ENCODE results near the gene FOSL1. TPM values are rescaled to one million over a fixed set of nuclear protein-coding genes. Genes with fewer than 3 reads are reported as not detected.
A peak's percentile ranks its signal among the peaks of the same experiment; 100 is the strongest.

Gene FOSL1
- total RNA-seq, 1 experiment from 2014 or later = 125 TPM

- TF ChIP-seq POLR2A (IDR thresholded peaks at IDR 0.05; ENCODE audit: borderline replicate concordance, extremely low read depth, insufficient read depth, insufficient read length) (no peak), EGR1 (IDR thresholded peaks at IDR 0.05; ENCODE audit: low read depth) (no peak), ATF3 (IDR thresholded peaks at IDR 0.05) (no peak)
Measured at GRCh38 chr11:65879617-65880016, 20.6 kb downstream of the FOSL1 start, which contains the start of gene CTSW (continued).

- BruUV-seq (replicated peaks) = TSS peak; percentile 64
- RAD21 ChIA-PET (ENCODE audit: low non-redundant PET in 1 of 2, low total read pairs in 2 of 2, uncharacterized antibody in 2 of 2, unreplicated experiment in 2 of 2) = interaction anchor here in 1 of 2 experiments (0.5 kb wide), 1 partner anchor 104 kb away, joined by 3 read pairs; no protein-coding TSS in a partner anchor
- peak overlapping the region; percentile 55 for H3K27ac ChIP-seq (ENCODE audit: low read depth, low read length)
Measured at GRCh38 chr11:65873318-65874156, 26.7 kb downstream of the FOSL1 start.

More at GRCh38 chr11:65873318-65874156, 26.7 kb downstream of the FOSL1 start:
- peak overlapping the region; percentile 52 to 55 for H3K4me3 ChIP-seq (replicated peaks in 1 of 2; ENCODE audit: low read depth in 1 of 2, low read length in 2 of 2)
- TF ChIP-seq CTCF (IDR thresholded peaks at IDR 0.05 in 2 of 3, conservative IDR thresholded peaks at IDR 0.05 in 1 of 3; ENCODE audit: borderline replicate concordance in 1 of 3, insufficient read depth in 1 of 3, low read depth in 2 of 3, low read length in 2 of 3) = no peak
- TF ChIP-seq RAD21 (IDR thresholded peaks at IDR 0.05; ENCODE audit: low read depth) = no peak
- TF ChIP-seq ZFX (IDR thresholded peaks at IDR 0.05) = no peak
- TF ChIP-seq MAX (IDR thresholded peaks at IDR 0.05) = peak; percentile 88
- TF ChIP-seq SRF (IDR thresholded peaks at IDR 0.05; ENCODE audit: low read depth) = no peak
- TF ChIP-seq SP1 (IDR thresholded peaks at IDR 0.05; ENCODE audit: low read depth) = peak; percentile 75
- TF ChIP-seq EGR1 (IDR thresholded peaks at IDR 0.05; ENCODE audit: low read depth) = peak; percentile 84
- peak; percentile 79 for TF ChIP-seq POLR2AphosphoS5 (IDR thresholded peaks at IDR 0.05; ENCODE audit: low read depth, low read length)
- no peak for TF ChIP-seq FOSL1 (IDR thresholded peaks at IDR 0.05; ENCODE audit: low read depth)
- TF ChIP-seq SIN3A (IDR thresholded peaks at IDR 0.05; ENCODE audit: low read depth) = peak; percentile 48; the same call in 1 of the 2 replicates
- TF ChIP-seq ATF3 (IDR thresholded peaks at IDR 0.05) = no peak
- ChIA-PET CTCF (interaction anchor here (0.8 to 1.8 kb wide), 4 partner anchors 11 to 172 kb away, joined by 3 to 21 read pairs (median 10); partner anchors contain the start of genes FIBP and MUS81), POLR2A (interaction anchor here (1.0 to 1.7 kb wide), 4 partner anchors 11 to 18 kb away, joined by 3 to 6 read pairs (median 5); partner anchors contain the start of genes CCDC85B, CFL1 and FIBP)
- H3K36me3 ChIP-seq (ENCODE audit: control insufficient read depth in 1 of 2, insufficient read depth in 2 of 2, low read length in 2 of 2) = no peaks in the 10 kb centered on the region
- H3K9me2 ChIP-seq (ENCODE audit: insufficient read depth) = no peaks in the 10 kb centered on the region
- H3K4me1 ChIP-seq (ENCODE audit: control insufficient read depth in 1 of 2, insufficient read depth in 2 of 2, low read length in 2 of 2) = peaks cover 10 to 13% of the 10 kb centered on the region in 2 experiments; a peak in 3 of 4 replicates
- intact Hi-C loops (cut with micrococcal nuclease) = loop anchor here (5.0 kb wide), 1 partner anchor 161 kb away; the partner anchor contains the start of gene KAT5
- H4K20me1 ChIP-seq (ENCODE audit: insufficient read depth) = no peaks in the 10 kb centered on the region
- H3K4me2 ChIP-seq (ENCODE audit: low read length) = peak overlapping the region; percentile 81
- ATAC-seq (peak; percentile 90), DNase-seq (ENCODE audit: low read depth, low spot score) (peak; percentile 83)
- H3K9me3 ChIP-seq (ENCODE audit: control insufficient read depth in 1 of 2, insufficient read depth in 1 of 2, low read depth in 1 of 2, low read length in 2 of 2) = no peaks in the 10 kb centered on the region
- no peaks in the 10 kb centered on the region for H3K79me2 ChIP-seq (ENCODE audit: insufficient read depth, low read length)
- no peak overlapping the region for H2AFZ ChIP-seq (ENCODE audit: low read depth, low read length, poor library complexity, severe bottlenecking)
- peak overlapping the region; percentile 58 for H3K9ac ChIP-seq (ENCODE audit: low read length)
- H3K27me3 ChIP-seq (ENCODE audit: insufficient read depth, low read length) = no peaks in the 10 kb centered on the region
